ENCODE measurements around the gene SNRK.
A peak's percentile ranks its signal among the peaks of the same experiment; 100 is the strongest.

The SNRK gene

GRCh38 chr3:43320288-43320687 is 33.9 kb downstream of the SNRK start:
- no peak overlapping the region for H3K27ac ChIP-seq

GRCh38 chr3:43323541-43323940 is 37.2 kb downstream of the SNRK start:
- no peak overlapping the region for H3K27ac ChIP-seq
- TF ChIP-seq CTCF (conservative IDR thresholded peaks at IDR 0.05): no peak

More at GRCh38 chr3:43320288-43320687, 33.9 kb downstream of the SNRK start:
- no peak for TF ChIP-seq CTCF (conservative IDR thresholded peaks at IDR 0.05)

GRCh38 chr3:43326891-43327581 is 40.7 kb downstream of the SNRK start:
- no peak for TF ChIP-seq CTCF (conservative IDR thresholded peaks at IDR 0.05)
- peak overlapping the region; percentile 8; the same call in 1 of the 2 replicates for H3K27ac ChIP-seq

GRCh38 chr3:43327582-43327979 is 41.2 kb downstream of the SNRK start:
- no peak for TF ChIP-seq CTCF (conservative IDR thresholded peaks at IDR 0.05)
- no peak overlapping the region; the same call in 1 of the 2 replicates for H3K27ac ChIP-seq

- TF ChIP-seq CTCF (conservative IDR thresholded peaks at IDR 0.05): no peak
- no peak overlapping the region for H3K27ac ChIP-seq
Measured at GRCh38 chr3:43328653-43329052, 42.3 kb downstream of the SNRK start.

- no peak for TF ChIP-seq CTCF (conservative IDR thresholded peaks at IDR 0.05)
Measured at GRCh38 chr3:43330981-43331380, 44.6 kb downstream of the SNRK start.

GRCh38 chr3:43331381-43331780 is 45.0 kb downstream of the SNRK start:
- no peak for TF ChIP-seq CTCF (conservative IDR thresholded peaks at IDR 0.05)

More at GRCh38 chr3:43330981-43331380, 44.6 kb downstream of the SNRK start:
- no peak overlapping the region for H3K27ac ChIP-seq

More at GRCh38 chr3:43331381-43331780, 45.0 kb downstream of the SNRK start:
- no peak overlapping the region for H3K27ac ChIP-seq
